Measurements from ENCODE around the gene MARCO. TPM values are rescaled to one million over a fixed set of nuclear protein-coding genes. Genes with fewer than 3 reads are reported as not detected.

The MARCO gene
- polyA plus RNA-seq, 1 of the 3 experiments (the other 2 are of a cell fraction) = not detected

DNA sequence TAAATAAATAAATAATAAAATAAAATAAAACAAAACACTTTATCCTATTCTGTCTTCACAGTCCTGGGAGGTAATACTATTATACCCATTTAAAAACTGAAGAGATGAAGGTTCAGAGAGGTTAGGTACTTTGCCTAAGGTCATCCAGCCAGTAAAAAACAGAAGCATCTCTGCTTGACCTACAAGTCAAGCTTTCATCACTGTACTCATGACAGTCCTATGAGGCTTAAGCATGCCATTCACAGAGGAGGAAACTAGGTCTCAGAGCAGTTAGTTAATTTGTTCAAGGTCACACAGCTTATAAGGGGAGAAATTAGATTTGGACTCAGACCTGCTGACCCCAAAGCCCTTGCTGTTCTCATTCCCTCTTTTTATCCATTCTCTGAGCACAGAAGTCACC is 77.5 kb downstream of the MARCO start:
- no peaks in the 10 kb centered on the region for H4K20me1 ChIP-seq (ENCODE audit: insufficient read depth)
- CTCF ChIA-PET = interaction anchor here (0.8 kb wide), 1 partner anchor 1107 kb away, joined by 3 read pairs; no protein-coding TSS in a partner anchor

DNA sequence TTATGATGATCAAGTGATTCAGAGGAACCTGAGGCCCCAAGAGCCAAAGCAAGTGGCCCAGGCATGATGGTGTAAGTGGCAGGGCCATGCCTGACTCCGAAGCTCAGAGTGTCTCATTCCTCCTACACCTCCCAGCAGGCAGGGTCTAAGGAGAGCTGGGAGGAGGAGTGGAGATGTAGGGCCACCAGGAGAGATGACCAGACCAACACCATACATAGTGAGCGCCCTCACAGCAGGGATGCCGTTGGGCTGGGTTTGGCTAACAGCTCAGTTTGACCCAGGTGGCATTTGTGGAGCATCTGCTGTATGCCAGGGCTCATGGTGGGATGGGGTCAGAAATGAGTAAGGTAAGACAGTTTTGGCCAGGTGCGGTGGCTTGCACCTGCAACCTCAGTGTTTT is 80.7 kb downstream of the MARCO start:
- WGBS (ENCODE audit: low lambda C conversion rate) = 39% methylated on average over 3 of the region's 4 CpGs
- DNase-seq = no peak
- no peaks in the 10 kb centered on the region for H3F3A ChIP-seq (replicated peaks; ENCODE audit: insufficient read depth)
- no peaks in the 10 kb centered on the region for H3K9me2 ChIP-seq
- no peaks in the 10 kb centered on the region; the same call in 1 of the 2 replicates for H3K27me3 ChIP-seq (ENCODE audit: insufficient read depth)
- no peak overlapping the region for H3K9ac ChIP-seq
- H3K4me2 ChIP-seq = no peak overlapping the region
- no peaks in the 10 kb centered on the region for H3K79me2 ChIP-seq (ENCODE audit: insufficient read depth)
- H3K36me3 ChIP-seq (replicated peaks in 1 of 2; ENCODE audit: control insufficient read depth in 1 of 2, insufficient read depth in 2 of 2, low read length in 1 of 2) = no peaks in the 10 kb centered on the region
- no peaks in the 10 kb centered on the region for H4K20me1 ChIP-seq (ENCODE audit: insufficient read depth)
- ChIA-PET CTCF (interaction anchor here (1.1 to 10.1 kb wide), 2 partner anchors 11 to 288 kb away, joined by 3 to 65 read pairs; no protein-coding TSS in a partner anchor), POLR2A (no interaction called here)
- H2AFZ ChIP-seq (ENCODE audit: low read depth) = no peak overlapping the region
- peaks cover 0 to 12% of the 10 kb centered on the region in 2 experiments; a peak in 2 of 4 replicates for H3K4me1 ChIP-seq (ENCODE audit: control insufficient read depth in 1 of 2, insufficient read depth in 2 of 2, low read depth in 1 of 2, low read length in 1 of 2)
- no peak overlapping the region for H3K27ac ChIP-seq (ENCODE audit: low read depth in 2 of 2, low read length in 1 of 2)
- TF ChIP-seq POLR2AphosphoS5 (IDR thresholded peaks at IDR 0.05; ENCODE audit: low read depth, low read length) = no peak
- TF ChIP-seq SIN3A (IDR thresholded peaks at IDR 0.05; ENCODE audit: borderline replicate concordance, low read depth, low read length) = no peak
- no peak for TF ChIP-seq RFX5 (IDR thresholded peaks at IDR 0.05; ENCODE audit: low read length)
- TF ChIP-seq, protein P1, sequence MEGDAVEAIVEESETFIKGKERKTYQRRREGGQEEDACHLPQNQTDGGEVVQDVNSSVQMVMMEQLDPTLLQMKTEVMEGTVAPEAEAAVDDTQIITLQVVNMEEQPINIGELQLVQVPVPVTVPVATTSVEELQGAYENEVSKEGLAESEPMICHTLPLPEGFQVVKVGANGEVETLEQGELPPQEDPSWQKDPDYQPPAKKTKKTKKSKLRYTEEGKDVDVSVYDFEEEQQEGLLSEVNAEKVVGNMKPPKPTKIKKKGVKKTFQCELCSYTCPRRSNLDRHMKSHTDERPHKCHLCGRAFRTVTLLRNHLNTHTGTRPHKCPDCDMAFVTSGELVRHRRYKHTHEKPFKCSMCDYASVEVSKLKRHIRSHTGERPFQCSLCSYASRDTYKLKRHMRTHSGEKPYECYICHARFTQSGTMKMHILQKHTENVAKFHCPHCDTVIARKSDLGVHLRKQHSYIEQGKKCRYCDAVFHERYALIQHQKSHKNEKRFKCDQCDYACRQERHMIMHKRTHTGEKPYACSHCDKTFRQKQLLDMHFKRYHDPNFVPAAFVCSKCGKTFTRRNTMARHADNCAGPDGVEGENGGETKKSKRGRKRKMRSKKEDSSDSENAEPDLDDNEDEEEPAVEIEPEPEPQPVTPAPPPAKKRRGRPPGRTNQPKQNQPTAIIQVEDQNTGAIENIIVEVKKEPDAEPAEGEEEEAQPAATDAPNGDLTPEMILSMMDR (IDR thresholded peaks at IDR 0.05) = no peak
- TF ChIP-seq RXRA (IDR thresholded peaks at IDR 0.05; ENCODE audit: borderline replicate concordance, low read depth) = no peak
- TF ChIP-seq, protein P2, sequence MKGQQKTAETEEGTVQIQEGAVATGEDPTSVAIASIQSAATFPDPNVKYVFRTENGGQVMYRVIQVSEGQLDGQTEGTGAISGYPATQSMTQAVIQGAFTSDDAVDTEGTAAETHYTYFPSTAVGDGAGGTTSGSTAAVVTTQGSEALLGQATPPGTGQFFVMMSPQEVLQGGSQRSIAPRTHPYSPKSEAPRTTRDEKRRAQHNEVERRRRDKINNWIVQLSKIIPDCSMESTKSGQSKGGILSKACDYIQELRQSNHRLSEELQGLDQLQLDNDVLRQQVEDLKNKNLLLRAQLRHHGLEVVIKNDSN (IDR thresholded peaks at IDR 0.05; ENCODE audit: borderline replicate concordance, low read depth) = no peak
- no peak overlapping the region for H3K4me3 ChIP-seq (ENCODE audit: low read depth in 2 of 2, low read length in 1 of 2)
- no peaks in the 10 kb centered on the region for H3K9me3 ChIP-seq

More for the DNA sequence above, 77.5 kb downstream of the MARCO start:
- Histone ChIP-seq H3K27ac (ENCODE audit: low read depth in 2 of 2, low read length in 1 of 2) (no peak overlapping the region), H3K4me2 (no peak overlapping the region), H3K9me2 (no peaks in the 10 kb centered on the region), H3K4me3 (ENCODE audit: low read depth in 2 of 2, low read length in 1 of 2) (no peak overlapping the region), H3F3A (replicated peaks; ENCODE audit: insufficient read depth) (no peaks in the 10 kb centered on the region), H2AFZ (ENCODE audit: low read depth) (no peak overlapping the region), H3K79me2 (ENCODE audit: insufficient read depth) (no peaks in the 10 kb centered on the region), H3K4me1 (ENCODE audit: control insufficient read depth in 1 of 2, insufficient read depth in 2 of 2, low read depth in 1 of 2, low read length in 1 of 2) (peaks cover 0 to 9% of the 10 kb centered on the region in 2 experiments; a peak in 1 of 4 replicates), H3K9me3 (no peaks in the 10 kb centered on the region), H3K36me3 (replicated peaks in 1 of 2; ENCODE audit: control insufficient read depth in 1 of 2, insufficient read depth in 2 of 2, low read length in 1 of 2) (no peaks in the 10 kb centered on the region), H3K27me3 (ENCODE audit: insufficient read depth) (peaks cover 16% of the 10 kb centered on the region), H3K9ac (no peak overlapping the region)
- POLR2A ChIA-PET = no interaction called here
- TF ChIP-seq NFIC (IDR thresholded peaks at IDR 0.05; ENCODE audit: borderline replicate concordance) = no peak
- TF ChIP-seq RCOR1 (IDR thresholded peaks at IDR 0.05; ENCODE audit: low read length) = no peak
- TF ChIP-seq YY1 (IDR thresholded peaks at IDR 0.05; ENCODE audit: low read depth) = no peak
- TF ChIP-seq, protein P3, sequence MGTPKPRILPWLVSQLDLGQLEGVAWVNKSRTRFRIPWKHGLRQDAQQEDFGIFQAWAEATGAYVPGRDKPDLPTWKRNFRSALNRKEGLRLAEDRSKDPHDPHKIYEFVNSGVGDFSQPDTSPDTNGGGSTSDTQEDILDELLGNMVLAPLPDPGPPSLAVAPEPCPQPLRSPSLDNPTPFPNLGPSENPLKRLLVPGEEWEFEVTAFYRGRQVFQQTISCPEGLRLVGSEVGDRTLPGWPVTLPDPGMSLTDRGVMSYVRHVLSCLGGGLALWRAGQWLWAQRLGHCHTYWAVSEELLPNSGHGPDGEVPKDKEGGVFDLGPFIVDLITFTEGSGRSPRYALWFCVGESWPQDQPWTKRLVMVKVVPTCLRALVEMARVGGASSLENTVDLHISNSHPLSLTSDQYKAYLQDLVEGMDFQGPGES (IDR thresholded peaks at IDR 0.05; ENCODE audit: low read depth, low read length) = no peak
- no peak for TF ChIP-seq CHD2 (IDR thresholded peaks at IDR 0.05; ENCODE audit: low read length, partially characterized antibody)
- no peak for TF ChIP-seq FOXJ3 (CRISPR knock-in tag; IDR thresholded peaks at IDR 0.05)
- no peak for TF ChIP-seq MEF2A (IDR thresholded peaks at IDR 0.05; ENCODE audit: borderline replicate concordance, low read depth)
- no peak for TF ChIP-seq EZH2phosphoT487 (IDR thresholded peaks at IDR 0.05; ENCODE audit: borderline replicate concordance, low read depth)
- TF ChIP-seq MXI1 (IDR thresholded peaks at IDR 0.05; ENCODE audit: low read depth, low read length) = no peak
- no peak for DNase-seq

Data from SK-N-SH (cell line).